Transverse colon (tissue), 4 donors: ENCODE measurements around the gene MDC1. TPM values are rescaled to one million over a fixed set of nuclear protein-coding genes. Genes with fewer than 3 reads are reported as not detected.
A peak's percentile ranks its signal among the peaks of the same experiment; 100 is the strongest.
"Not testable (repeated sequence)": the region's sequence is repeated elsewhere in the genome, so short reads cannot be mapped to it uniquely, and the experiment has no call there.

Experiments
- DNase-seq: peaks from one replicate; pipeline ENCODE4 v3.0.0-alpha.2; 2019
- H3K27ac ChIP-seq, 4 donors: fragments of 200-600 bp; sonication (generic); 2 replicates each; pipeline ENCODE4 v1.5.1; 2016 to 2018; ENCODE audit warnings: inconsistent platforms in 4 of 4
- H3K27me3 ChIP-seq: fragments of 200-600 bp; sonication (generic); 2 replicates; pipeline ENCODE4 v1.5.1; 2017; ENCODE audit warnings: inconsistent platforms
- H3K36me3 ChIP-seq, 4 donors: fragments of 200-600 bp; sonication (generic); 2 replicates each; pipeline ENCODE4 v1.5.1; 2017 to 2019; ENCODE audit warnings: inconsistent platforms in 4 of 4
- H3K4me1 ChIP-seq, 4 donors: fragments of 200-600 bp; sonication (generic); 2 replicates each; pipeline ENCODE4 v1.5.1; 2017 to 2020; ENCODE audit warnings: inconsistent platforms in 4 of 4
- H3K4me3 ChIP-seq, 4 donors: fragments of 200-600 bp; sonication (generic); 1 replicate in 1 of 4; 2 replicates in 3 of 4; pipeline versions ENCODE4 v1.5.1 to v1.6.1; 2017 to 2019; ENCODE audit warnings: inconsistent platforms in 4 of 4
- H3K9me3 ChIP-seq, 2 donors: fragments of 200-600 bp; sonication (generic); 2 replicates each; pipeline ENCODE4 v1.5.1; 2017 to 2019; ENCODE audit warnings: inconsistent platforms in 2 of 2
- CTCF ChIP-seq, 5 experiments: fragments of 200-600 bp in 3 of 5; fragments of 450-650 bp in 2 of 5; sonication (generic) in 3 of 5; IDR thresholded peaks; 1 replicate in 2 of 5; 2 replicates in 3 of 5; pipeline ENCODE4 v1.5.1; 2016 to 2017; ENCODE audit warnings: antibody characterized with exemption in 5 of 5, inconsistent platforms in 3 of 5, mild to moderate bottlenecking in 2 of 5, moderate library complexity in 1 of 5
- EP300 ChIP-seq: sonication (generic); formaldehyde crosslinking; IDR thresholded peaks from one replicate; pipeline ENCODE4 v1.6.1; 2017; ENCODE audit warnings: antibody characterized with exemption, low read depth
- POLR2A ChIP-seq: fragments of 450-650 bp; IDR thresholded peaks from one replicate; pipeline ENCODE4 v1.6.1; 2016; ENCODE audit warnings: antibody characterized with exemption, mild to moderate bottlenecking, moderate library complexity
- POLR2AphosphoS5 ChIP-seq, 3 donors: sonication (generic); formaldehyde crosslinking; IDR thresholded peaks; one replicate each; pipeline ENCODE4 v1.6.1; 2016; ENCODE audit warnings: antibody characterized with exemption in 3 of 3
- WGBS, 2 donors: methylation state at CpG; one replicate each; pipeline ENCODE4 v1.1.5; 2018; ENCODE audit warnings: low coverage in 1 of 2; 5-methylcytosine and 5-hydroxymethylcytosine counted together
- in situ Hi-C, 4 donors: fragments of 200-750 bp; cut with MboI; loops; one replicate each; pipeline versions ENCODE4 v1.15.0 to v1.15.1; 2017; ENCODE audit warnings: low sequenced_read_pairs in 3 of 4, low pct_ligation_motif_present in 1 of 4, low pct_unique_long_range_greater_than_20kb in 1 of 4
- intact Hi-C: fragments of 100-400 bp; cut with DNase I; formaldehyde crosslinking; loops from one replicate; pipeline ENCODE4 v1.15.1; 2023; ENCODE audit warnings: low total_unique reads
- total RNA-seq, 4 donors: library from RNA; depleted of rRNA; stranded (reverse); fragments of >200 nt; gene quantifications; one replicate each; pipeline ENCODE4 v1.1.0, GENCODE V29; 2016

MDC1 gene
- total RNA-seq, 4 donors from 2014 or later = 3.1 to 13.5 (median 9.7) TPM

GRCh38 chr6:30719791-30720737 is 3.0 kb upstream of the MDC1 start, which contains the start of gene TUBB:
Gene TUBB, plus strand, starts transcription at chr6:30720352. Its CDS starts 155 bp downstream, at chr6:30720507.
- Histone ChIP-seq H3K4me3 (peak within 1 kb of the TSS; percentile 58 to 90 (median 78)), H3K36me3 (peaks cover 0 to 23% (median 11%) of the 10 kb centered on the region in 4 donors), H3K9me3 (no peaks in the 10 kb centered on the region), H3K27me3 (no peaks in the 10 kb centered on the region), H3K4me1 (peaks cover 4 to 63% (median 39%) of the 10 kb centered on the region in 4 donors), H3K27ac (peak within 1 kb of the TSS; percentile 93 to 99 (median 98))
- WGBS, 2 donors = 0% methylated on average over 9 to 38 of the region's 38 CpGs
- in situ Hi-C loops (loop anchor here in 2 of 4 donors (5.0 to 10.0 kb wide), 2 partner anchors 38 to 155 kb away; no protein-coding TSS in a partner anchor), intact Hi-C loops (loop anchor here (5.0 kb wide), 1 partner anchor 103 kb away; the partner anchor contains the start of genes MRPS18B and PPP1R10)
- peak; percentile 98 for DNase-seq
- TF ChIP-seq CTCF (IDR thresholded peaks at IDR 0.05) (peak in 4 of 5 experiments; percentile 2 to 63 (median 24)), POLR2A (peak; percentile 96), POLR2AphosphoS5 (IDR thresholded peaks at IDR 0.05) (peak; percentile 99 to 100 (median 99)), EP300 (no peak)

GRCh38 chr6:30719356-30719755 is 2.3 kb upstream of the MDC1 start:
- Histone ChIP-seq H3K27ac (peak overlapping the region; percentile 93 to 99 (median 98)), H3K4me3 (peak overlapping the region; percentile 14 to 90 (median 78)), H3K36me3 (peaks cover 0 to 17% (median 9%) of the 10 kb centered on the region in 4 donors), H3K27me3 (no peaks in the 10 kb centered on the region), H3K4me1 (peaks cover 4 to 57% (median 39%) of the 10 kb centered on the region in 4 donors), H3K9me3 (no peaks in the 10 kb centered on the region)
- WGBS, 2 donors = 29 to 30% methylated on average over 8 of the region's 8 CpGs
- in situ Hi-C loops = loop anchor here in 1 of 4 donors (5.0 kb wide), 1 partner anchor 37 kb away; no protein-coding TSS in a partner anchor
- intact Hi-C loops = no loop called here
- DNase-seq = no peak
- TF ChIP-seq POLR2AphosphoS5 (IDR thresholded peaks at IDR 0.05) (no peak), CTCF (IDR thresholded peaks at IDR 0.05) (no peak)

GRCh38 chr6:30717845-30718720 is 1.0 kb upstream of the MDC1 start:
- in situ Hi-C loops = loop anchor here in 1 of 4 donors (5.0 kb wide), 1 partner anchor 36 kb away; no protein-coding TSS in a partner anchor
- peaks cover 0 to 13% (median 5%) of the 10 kb centered on the region in 4 donors for H3K36me3 ChIP-seq
- peaks cover 4 to 46% (median 39%) of the 10 kb centered on the region in 4 donors for H3K4me1 ChIP-seq
- H3K9me3 ChIP-seq, DNase-seq, H3K27me3 ChIP-seq: not testable (repeated sequence)
- H3K4me3 ChIP-seq = peak overlapping the region; percentile 3 to 55 (median 43)
- intact Hi-C loops = loop anchor here (2.0 kb wide), 1 partner anchor 31 kb away; the partner anchor contains the start of gene PPP1R18
- peak; percentile 15 for TF ChIP-seq POLR2A
- TF ChIP-seq CTCF (IDR thresholded peaks at IDR 0.05) = peak in 1 of 5 experiments; percentile 25
- H3K27ac ChIP-seq = peak overlapping the region; percentile 93 to 99 (median 98)
- 64 to 74% methylated on average over 23 to 37 of the region's 37 CpGs for WGBS, 2 donors
